HG03378 (cell line): Measurements from ENCODE around the gene KRT4.
"Not testable (repeated sequence)": the region's sequence is repeated elsewhere in the genome, so short reads cannot be mapped to it uniquely, and the experiment has no call there.

Experiments
- ATAC-seq: cut with Tn5 transposase; IDR thresholded peaks from one replicate; pipeline ENCODE4 v1.9.1; 2021; ENCODE audit warnings: mild to moderate bottlenecking, moderate library complexity; ENCODE audit not compliant: unreplicated experiment

Gene KRT4

GRCh38 chr12:52813885-52814709, at the start of gene KRT4:
KRT4 (minus strand) TSS chr12:52814116; CDS start chr12:52814058, 58 bp downstream.
- no peak for ATAC-seq

DNA sequence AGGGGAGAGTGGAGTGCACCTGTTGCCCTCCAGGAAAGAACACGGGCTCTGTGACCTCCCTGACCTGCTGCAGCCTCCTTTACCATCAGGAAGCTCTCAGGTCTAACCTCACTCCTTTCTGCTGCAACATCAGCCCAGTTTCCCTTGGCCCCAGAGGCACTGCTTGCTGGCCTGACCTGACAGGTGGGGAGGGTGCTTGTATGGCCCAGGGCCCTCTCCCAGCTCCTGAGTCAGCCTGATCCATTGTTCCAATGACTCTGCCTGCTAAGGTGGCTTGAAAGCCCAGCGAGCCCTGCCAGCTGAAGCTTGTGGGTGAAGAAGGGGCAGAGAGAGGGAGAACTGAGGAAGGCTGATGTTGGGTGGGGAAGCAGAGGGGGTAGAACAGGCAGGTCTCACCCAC, 48.1 kb upstream of the KRT4 start:
- no peak for ATAC-seq

DNA sequence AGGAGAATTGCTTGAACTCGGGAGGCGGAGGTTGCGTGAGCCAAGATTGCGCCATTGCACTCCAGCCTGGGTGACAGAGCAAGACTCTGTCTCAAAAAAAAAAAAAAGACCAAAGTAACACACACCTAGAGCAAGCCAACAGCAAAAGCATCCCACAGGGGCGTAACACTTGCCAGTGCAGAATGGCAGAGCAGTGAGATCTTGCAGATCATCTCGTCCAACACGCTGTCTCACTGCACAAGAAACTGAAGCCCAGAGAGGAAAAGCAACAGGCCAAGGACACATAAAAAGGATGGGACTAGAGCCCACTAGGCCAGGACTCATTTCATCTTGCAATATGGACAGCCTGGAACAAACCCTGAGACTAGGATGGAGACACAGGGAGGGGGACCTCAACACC, 47.6 kb upstream of the KRT4 start:
- no peak for ATAC-seq

DNA sequence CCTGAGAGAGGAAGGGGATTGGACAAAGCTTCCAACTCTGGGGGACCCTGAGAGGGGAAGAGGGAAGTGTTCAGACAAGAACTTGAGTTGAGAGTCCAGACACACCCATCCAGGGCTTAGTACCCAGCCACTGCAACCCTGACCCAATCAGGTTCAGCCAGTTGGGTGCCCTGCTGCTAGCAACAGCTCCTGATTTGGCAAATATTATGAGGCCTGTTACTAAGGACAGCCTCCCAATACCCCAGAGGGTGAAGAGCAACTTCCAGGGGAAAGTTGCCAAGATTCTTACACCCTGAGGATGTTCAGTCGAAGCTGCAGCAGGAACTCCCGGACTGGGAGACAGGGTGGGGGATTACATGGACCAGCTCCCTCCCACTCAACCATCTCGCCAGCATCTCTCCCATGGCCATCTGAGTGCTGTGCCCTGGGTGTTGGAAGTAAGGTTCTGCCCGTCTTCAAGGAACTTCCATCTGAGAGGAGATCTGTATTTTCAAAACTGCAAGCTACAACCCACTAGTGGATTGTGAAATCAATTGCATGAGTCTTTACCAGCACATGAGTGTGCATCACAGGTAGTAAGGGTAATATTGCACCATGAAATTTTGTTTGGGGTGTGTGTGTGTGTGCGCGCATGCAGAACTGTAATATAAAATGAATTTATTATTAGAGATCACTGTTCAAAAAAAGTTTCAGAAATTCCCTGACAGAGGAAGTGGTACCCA, 46.3 kb upstream of the KRT4 start:
- no peak for ATAC-seq

GRCh38 chr12:52857500-52857899, 43.6 kb upstream of the KRT4 start:
- no peak for ATAC-seq

GRCh38 chr12:52856787-52857186, 42.9 kb upstream of the KRT4 start:
- ATAC-seq, result no peak

GRCh38 chr12:52856077-52856476, 42.2 kb upstream of the KRT4 start:
- not testable (repeated sequence) for ATAC-seq

DNA sequence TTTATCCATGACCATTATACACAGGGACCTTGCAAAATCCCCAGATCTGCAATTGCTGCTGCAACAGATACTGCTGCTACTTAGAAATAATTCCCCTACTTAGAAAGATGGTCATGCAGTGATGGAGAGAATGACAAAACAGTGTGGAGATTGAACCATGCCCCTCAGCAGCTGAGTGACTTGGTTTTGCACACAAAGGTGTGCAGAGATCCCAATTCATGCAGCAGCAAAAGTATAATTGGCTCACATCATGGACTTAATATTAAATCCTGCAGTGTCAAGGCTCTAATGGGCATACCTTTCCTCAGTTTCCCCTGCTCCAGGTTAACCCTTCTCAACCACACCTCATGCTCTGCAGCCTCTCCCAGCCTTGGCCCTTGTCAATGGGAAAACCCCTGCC, 37.9 kb upstream of the KRT4 start:
- no peak for ATAC-seq

DNA sequence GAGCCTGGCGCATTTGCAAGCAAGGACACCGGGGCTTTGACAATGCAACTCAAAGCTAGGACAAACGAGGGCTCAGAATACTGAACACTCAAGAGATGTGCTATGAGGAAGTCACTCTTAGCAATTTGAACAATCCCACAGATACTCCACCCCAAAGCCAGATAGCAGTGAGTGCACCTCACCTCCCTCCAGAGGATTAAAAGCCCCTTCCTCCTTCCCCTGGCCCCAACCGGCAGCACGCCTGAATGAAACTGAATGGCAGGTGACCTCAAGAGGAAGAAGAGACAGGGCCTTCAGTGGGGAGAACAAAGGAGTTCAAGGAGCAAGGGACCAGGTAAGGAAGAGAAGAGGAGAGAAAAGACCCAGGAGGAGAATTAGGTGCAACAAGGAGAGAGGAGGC, 36.8 kb upstream of the KRT4 start:
- no peak for ATAC-seq

- ATAC-seq, result no peak
Observed at GRCh38 chr12:52849511-52849910, 35.6 kb upstream of the KRT4 start.

DNA sequence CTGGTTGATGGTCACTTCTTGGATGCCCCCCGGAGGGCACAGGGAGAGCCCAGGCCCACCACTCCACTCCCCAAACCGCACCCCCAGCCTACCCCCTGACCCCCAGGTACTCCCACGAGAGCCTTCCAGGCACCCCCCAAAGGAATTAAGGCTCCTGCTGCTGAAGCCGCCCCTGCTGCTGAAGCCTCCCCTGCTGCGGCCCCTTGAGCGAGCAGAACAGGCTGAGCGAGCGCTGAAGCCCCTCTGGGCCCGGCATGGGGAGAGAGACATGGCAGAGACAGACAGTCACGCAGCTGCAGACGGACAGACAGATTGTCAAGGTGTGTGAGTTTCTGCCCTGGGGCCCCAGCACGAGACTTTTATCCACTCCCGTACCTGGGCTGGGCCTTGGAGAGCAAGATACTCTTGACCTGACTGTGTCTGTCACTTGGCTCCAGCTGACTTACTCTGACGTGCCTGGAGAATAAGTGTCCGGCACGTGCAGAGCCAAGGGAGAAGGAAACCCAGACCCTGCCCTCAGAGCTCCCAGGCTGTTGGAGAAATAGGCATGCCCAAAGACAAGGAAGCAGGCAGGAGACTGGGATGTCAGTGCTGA, 34.8 kb upstream of the KRT4 start, which contains the start of gene KRT78:
KRT78 (minus strand) TSS at position 334 of the 595 bp plus-strand sequence; CDS start at position 270, 64 bp downstream.
- ATAC-seq, result no peak

GRCh38 chr12:52847335-52848102, 33.6 kb upstream of the KRT4 start:
- no peak for ATAC-seq

- no peak for ATAC-seq
Observed at GRCh38 chr12:52846356-52846970, 32.5 kb upstream of the KRT4 start.

- ATAC-seq, result no peak
Observed at GRCh38 chr12:52845946-52846345, 32.0 kb upstream of the KRT4 start.

DNA sequence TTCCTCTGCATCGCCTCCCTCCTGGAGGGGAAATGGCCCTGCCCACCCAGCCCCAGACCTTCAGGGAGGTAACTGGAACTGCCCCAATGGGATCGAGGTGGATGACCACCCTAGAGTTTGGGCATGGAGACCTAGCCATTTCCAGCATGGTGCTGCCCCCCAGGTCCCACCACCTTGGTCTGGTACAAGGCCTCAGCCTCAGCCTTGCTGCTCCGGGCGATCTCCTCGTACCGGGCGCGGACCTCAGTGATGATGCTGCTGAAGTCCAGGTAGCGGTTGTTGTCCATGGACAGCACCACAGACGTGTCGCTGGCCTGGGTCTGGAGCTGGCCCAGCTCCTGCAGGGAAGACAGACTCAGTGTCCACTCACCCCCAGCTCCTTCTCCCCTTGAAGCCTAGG, 30.5 kb upstream of the KRT4 start:
- ATAC-seq, result no peak

DNA sequence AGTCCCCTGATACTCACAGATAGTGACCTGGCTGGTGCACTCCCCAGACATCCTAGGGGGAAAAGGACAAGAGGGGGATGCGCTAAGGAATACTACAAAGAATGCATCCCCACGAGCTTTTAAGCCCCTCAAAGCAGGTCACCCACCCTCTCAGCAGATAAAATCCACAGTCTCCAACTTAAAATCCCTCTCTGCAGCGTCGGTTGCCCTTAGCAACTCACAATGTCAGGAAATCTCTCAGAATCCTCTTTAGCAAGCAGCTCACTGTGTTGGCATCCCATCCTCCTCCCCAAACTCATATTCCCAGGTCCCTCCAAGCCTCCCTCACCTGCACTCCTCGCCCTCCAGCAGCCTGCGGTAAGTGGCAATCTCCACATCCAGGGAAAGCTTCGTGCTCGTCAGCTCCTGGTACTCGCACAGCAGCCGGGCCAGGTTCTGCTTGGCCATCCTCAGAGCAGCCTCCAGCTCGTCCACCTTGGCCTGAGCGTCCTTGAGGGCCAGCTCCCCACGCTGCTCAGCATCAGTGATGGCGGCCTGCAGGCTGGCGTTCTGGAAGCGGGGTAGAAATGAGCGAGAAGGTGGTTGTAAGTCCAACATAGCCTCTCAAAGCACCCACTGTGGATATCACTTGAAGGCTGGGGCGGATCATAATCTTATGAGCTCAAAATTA, 25.7 kb upstream of the KRT4 start:
- no peak for ATAC-seq

GRCh38 chr12:52838609-52839435, 24.9 kb upstream of the KRT4 start:
- no peak for ATAC-seq

DNA sequence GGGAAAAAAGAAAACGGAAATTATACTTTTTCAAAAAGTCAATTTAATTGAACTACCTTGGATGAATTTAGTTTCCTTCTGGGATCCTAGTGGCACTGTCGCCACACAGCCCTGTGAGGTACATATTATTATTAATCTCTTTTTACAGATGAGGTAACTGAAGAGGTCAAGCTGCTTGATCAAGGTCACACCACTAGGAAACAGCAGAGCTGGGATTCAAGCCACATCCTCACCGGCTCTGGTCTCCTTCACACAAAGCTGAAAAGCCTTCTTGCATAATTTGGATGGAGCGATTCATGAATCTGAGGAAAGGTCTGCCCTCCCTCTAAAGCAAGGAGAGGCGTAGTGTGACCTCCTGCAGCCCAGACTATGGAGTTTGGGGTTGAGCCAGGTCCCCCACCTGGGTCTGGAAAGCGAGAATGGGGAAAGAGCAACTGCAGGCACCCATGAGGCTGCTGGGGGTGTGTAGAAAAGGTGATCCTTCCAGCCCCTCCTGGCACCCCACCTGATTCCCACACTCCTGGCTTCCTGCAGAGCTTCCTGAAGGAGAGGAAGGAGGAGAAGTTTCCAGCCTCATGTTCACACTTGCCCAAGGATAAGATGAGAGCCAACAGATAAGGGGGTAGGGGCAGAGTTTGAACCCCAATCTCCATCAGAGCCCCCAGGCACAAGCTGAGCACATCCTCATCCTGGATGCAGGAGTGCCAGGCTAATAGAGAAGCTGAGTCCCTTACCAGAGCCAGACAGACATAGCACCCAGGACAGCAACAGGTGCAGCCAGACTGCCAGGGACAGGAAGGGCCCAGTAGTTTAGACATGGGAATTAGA, 24.1 kb upstream of the KRT4 start:
- ATAC-seq, result no peak
